H9 (cell line): ENCODE data around the gene STXBP6. TPM values are rescaled to one million over a fixed set of nuclear protein-coding genes. Genes with fewer than 3 reads are reported as not detected.

Experiments used
- DNase-seq: peaks from one replicate; pipeline ENCODE4 v3.0.0-alpha.2; 2017
- H2AFZ ChIP-seq: one replicate; pipeline ENCODE4 v1.6.1; 2013; ENCODE audit warnings: mild to moderate bottlenecking, low read length, control low read depth, moderate library complexity
- H2AK5ac ChIP-seq: 2 replicates; pipeline ENCODE4 v1.6.1; 2013; ENCODE audit warnings: low read length, control low read depth, mixed read lengths; ENCODE audit not compliant: insufficient read length
- H2BK120ac ChIP-seq: one replicate; pipeline ENCODE4 v1.6.1; 2013; ENCODE audit warnings: low read depth, mild to moderate bottlenecking, low read length, control low read depth, inconsistent platforms; ENCODE audit not compliant: poor library complexity, severe bottlenecking
- H2BK12ac ChIP-seq: 2 replicates; pipeline ENCODE4 v1.6.1; 2013; ENCODE audit warnings: low read length, control low read depth, mixed read lengths, low read depth; ENCODE audit not compliant: insufficient read length
- H2BK15ac ChIP-seq: 2 replicates; pipeline ENCODE4 v1.6.1; 2013; ENCODE audit warnings: low read depth, low read length, control low read depth
- H2BK20ac ChIP-seq: one replicate; pipeline ENCODE4 v1.6.1; 2013; ENCODE audit warnings: low read depth, mild to moderate bottlenecking, low read length, control low read depth, inconsistent platforms; ENCODE audit not compliant: poor library complexity, severe bottlenecking
- H2BK5ac ChIP-seq: 2 replicates; pipeline ENCODE4 v1.6.1; 2013; ENCODE audit warnings: low read length, control low read depth, mixed read lengths; ENCODE audit not compliant: insufficient read length
- H3K14ac ChIP-seq: 2 replicates; pipeline ENCODE4 v1.6.1; 2013; ENCODE audit warnings: low read length, control low read depth; ENCODE audit not compliant: insufficient read depth
- H3K18ac ChIP-seq: 2 replicates; pipeline ENCODE4 v1.6.1; 2013; ENCODE audit warnings: low read depth, mild to moderate bottlenecking, mixed read lengths, low read length, control low read depth; ENCODE audit not compliant: insufficient read length
- H3K23ac ChIP-seq: 2 replicates; pipeline ENCODE4 v1.6.1; 2013; ENCODE audit warnings: low read length, control low read depth, mixed read lengths, low read depth; ENCODE audit not compliant: insufficient read length
- H3K23me2 ChIP-seq: 2 replicates; pipeline ENCODE4 v1.6.1; 2013; ENCODE audit warnings: low read depth, mild to moderate bottlenecking, mixed read lengths, low read length, control low read depth; ENCODE audit not compliant: insufficient read length, poor library complexity, severe bottlenecking
- H3K27ac ChIP-seq: 2 replicates; pipeline ENCODE4 v1.5.1; 2013; ENCODE audit warnings: low read length, control low read depth, mixed read lengths, low read depth; ENCODE audit not compliant: insufficient read length
- H3K27me3 ChIP-seq: 2 replicates; pipeline ENCODE4 v1.6.1; 2013; ENCODE audit warnings: low read length, control low read depth, inconsistent platforms; ENCODE audit not compliant: insufficient read depth
- H3K4ac ChIP-seq: 2 replicates; pipeline ENCODE4 v1.6.1; 2013; ENCODE audit warnings: low read depth, mild to moderate bottlenecking, control low read depth, inconsistent platforms, low read length, moderate library complexity
- H3K4me1 ChIP-seq: 2 replicates; pipeline ENCODE4 v1.6.1; 2013; ENCODE audit warnings: low read length, control low read depth, inconsistent platforms; ENCODE audit not compliant: insufficient read depth
- H3K4me2 ChIP-seq: 2 replicates; pipeline ENCODE4 v1.6.1; 2013; ENCODE audit warnings: low read length, control low read depth, mixed read lengths; ENCODE audit not compliant: insufficient read length, insufficient read depth
- H3K56ac ChIP-seq: 2 replicates; pipeline ENCODE4 v1.6.1; 2013; ENCODE audit warnings: low read depth, mild to moderate bottlenecking, mixed read lengths, low read length, control low read depth; ENCODE audit not compliant: insufficient read length
- H3K79me1 ChIP-seq: 2 replicates; pipeline ENCODE4 v1.6.1; 2013; ENCODE audit warnings: low read depth, mild to moderate bottlenecking, moderate library complexity, low read length, control low read depth, inconsistent platforms; ENCODE audit not compliant: insufficient read depth, poor library complexity, severe bottlenecking
- H3K79me2 ChIP-seq: 2 replicates; pipeline ENCODE4 v1.6.1; 2013; ENCODE audit warnings: low read length, control low read depth, inconsistent platforms; ENCODE audit not compliant: insufficient read depth
- H3K9ac ChIP-seq: 2 replicates; pipeline ENCODE4 v1.6.1; 2013; ENCODE audit warnings: low read length, control low read depth, mixed read lengths; ENCODE audit not compliant: insufficient read length; ENCODE audit errors: extremely low read depth
- H3K9me3 ChIP-seq: one replicate; pipeline ENCODE4 v1.6.1; 2013; ENCODE audit warnings: low read depth, low read length, inconsistent platforms; ENCODE audit not compliant: control insufficient read depth
- H3T11ph ChIP-seq: one replicate; pipeline ENCODE4 v1.6.1; 2013; ENCODE audit warnings: mild to moderate bottlenecking, low read length, control low read depth, inconsistent platforms
- H4K20me1 ChIP-seq: one replicate; pipeline ENCODE4 v1.6.1; 2013; ENCODE audit not compliant: control insufficient read depth, insufficient read length, insufficient read depth
- H4K5ac ChIP-seq: 2 replicates; pipeline ENCODE4 v1.6.1; 2013; ENCODE audit warnings: low read depth, mild to moderate bottlenecking, mixed read lengths, low read length, control low read depth; ENCODE audit not compliant: insufficient read length
- H4K8ac ChIP-seq: replicated peaks from 2 replicates; pipeline ENCODE4 v1.6.1; 2013; ENCODE audit warnings: low read length, control low read depth, mixed read lengths, low read depth; ENCODE audit not compliant: insufficient read length
- H4K91ac ChIP-seq: 2 replicates; pipeline ENCODE4 v1.6.1; 2013; ENCODE audit warnings: low read depth, mild to moderate bottlenecking, moderate library complexity, mixed read lengths, low read length, control low read depth; ENCODE audit not compliant: insufficient read length
- H3K27ac Mint-ChIP-seq, 3 experiments: 2 replicates in 2 of 3; 3 replicates in 1 of 3; pipeline ENCODE4 v1.8.0; 2020 to 2021; ENCODE audit warnings: mixed read lengths in 3 of 3, mild to moderate bottlenecking in 1 of 3, moderate library complexity in 1 of 3
- H3K27me3 Mint-ChIP-seq: 2 replicates; pipeline ENCODE4 v1.8.0; 2021; ENCODE audit warnings: low read depth, mild to moderate bottlenecking, moderate library complexity, mixed read lengths
- H3K36me3 Mint-ChIP-seq, 3 experiments: 2 replicates in 2 of 3; 3 replicates in 1 of 3; pipeline ENCODE4 v1.8.0; 2020 to 2021; ENCODE audit warnings: low read depth in 3 of 3, mixed read lengths in 3 of 3; ENCODE audit not compliant: insufficient read depth in 1 of 3
- H3K4me1 Mint-ChIP-seq, 2 experiments: 2 replicates each; pipeline ENCODE4 v1.8.0; 2020; ENCODE audit warnings: mixed read lengths in 2 of 2
- H3K4me3 Mint-ChIP-seq, 2 experiments: 2 replicates in 1 of 2; 3 replicates in 1 of 2; pipeline ENCODE4 v1.8.0; 2020 to 2021; ENCODE audit warnings: mild to moderate bottlenecking in 2 of 2, mixed read lengths in 2 of 2, moderate library complexity in 1 of 2
- H3K9me3 Mint-ChIP-seq, 2 experiments: 2 replicates in 1 of 2; 3 replicates in 1 of 2; pipeline ENCODE4 v1.8.0; 2020; ENCODE audit warnings: mild to moderate bottlenecking in 2 of 2, mixed read lengths in 2 of 2, moderate library complexity in 1 of 2
- WGBS: extraction: QIAGEN DNeasy Blood & Tissue Kit; methylation state at CpG from one replicate; pipeline ENCODE4 v1.1.7; 2013; ENCODE audit warnings: missing lambda C conversion rate, low lambda C conversion rate, mixed read lengths; ENCODE audit not compliant: insufficient read length; ENCODE audit errors: extremely low coverage; 5-methylcytosine and 5-hydroxymethylcytosine counted together
- total RNA-seq: library from RNA; stranded (reverse); gene quantifications from 2 replicates; pipeline ENCODE4 v1.2.1, GENCODE V29; 2021
- TF ChIP-seq, protein P1 (sequence below): fragments of 200-600 bp; sonication (generic); conservative IDR thresholded peaks from 3 replicates; pipeline ENCODE4 v1.8.0; 2021; ENCODE audit warnings: antibody characterized with exemption, mild to moderate bottlenecking

Gene STXBP6
- total RNA-seq, 1 experiment from 2014 or later = 3.6 TPM

DNA sequence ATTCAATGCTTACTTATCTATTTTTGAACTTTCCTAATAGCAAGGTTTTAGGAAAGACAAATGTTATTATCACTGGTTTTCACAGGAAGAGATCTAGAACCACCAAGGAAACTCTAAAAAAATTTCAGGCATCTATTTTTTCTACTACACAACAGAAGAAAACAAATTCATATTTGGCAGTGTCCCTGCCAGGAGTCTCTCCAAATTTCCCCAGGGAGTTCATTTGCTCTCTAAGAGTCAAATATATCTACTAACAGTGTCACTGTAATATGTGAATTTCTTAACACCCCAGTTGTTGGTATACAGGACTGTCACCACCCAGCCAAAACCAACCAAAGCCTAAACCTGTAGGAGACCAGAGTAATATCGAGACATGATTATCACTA is 83.4 kb downstream of the STXBP6 start:
- no peak overlapping the region for H3K23ac ChIP-seq
- H3K9me3 ChIP-seq = no peaks in the 10 kb centered on the region
- no peak overlapping the region for H2BK20ac ChIP-seq
- H3K27ac ChIP-seq = no peak overlapping the region
- H2BK5ac ChIP-seq = no peak overlapping the region
- no peak overlapping the region for H2AFZ ChIP-seq
- no peak overlapping the region for H2BK120ac ChIP-seq
- H3K27me3 Mint-ChIP-seq = no peaks in the 10 kb centered on the region
- H3K18ac ChIP-seq = no peak overlapping the region
- H3K4me1 Mint-ChIP-seq = peaks cover 3 to 10% of the 10 kb centered on the region in 2 experiments
- H4K8ac ChIP-seq = no peak overlapping the region
- no peak overlapping the region; a peak in 1 of 7 replicates for H3K27ac Mint-ChIP-seq
- TF ChIP-seq, protein P1, sequence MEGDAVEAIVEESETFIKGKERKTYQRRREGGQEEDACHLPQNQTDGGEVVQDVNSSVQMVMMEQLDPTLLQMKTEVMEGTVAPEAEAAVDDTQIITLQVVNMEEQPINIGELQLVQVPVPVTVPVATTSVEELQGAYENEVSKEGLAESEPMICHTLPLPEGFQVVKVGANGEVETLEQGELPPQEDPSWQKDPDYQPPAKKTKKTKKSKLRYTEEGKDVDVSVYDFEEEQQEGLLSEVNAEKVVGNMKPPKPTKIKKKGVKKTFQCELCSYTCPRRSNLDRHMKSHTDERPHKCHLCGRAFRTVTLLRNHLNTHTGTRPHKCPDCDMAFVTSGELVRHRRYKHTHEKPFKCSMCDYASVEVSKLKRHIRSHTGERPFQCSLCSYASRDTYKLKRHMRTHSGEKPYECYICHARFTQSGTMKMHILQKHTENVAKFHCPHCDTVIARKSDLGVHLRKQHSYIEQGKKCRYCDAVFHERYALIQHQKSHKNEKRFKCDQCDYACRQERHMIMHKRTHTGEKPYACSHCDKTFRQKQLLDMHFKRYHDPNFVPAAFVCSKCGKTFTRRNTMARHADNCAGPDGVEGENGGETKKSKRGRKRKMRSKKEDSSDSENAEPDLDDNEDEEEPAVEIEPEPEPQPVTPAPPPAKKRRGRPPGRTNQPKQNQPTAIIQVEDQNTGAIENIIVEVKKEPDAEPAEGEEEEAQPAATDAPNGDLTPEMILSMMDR = no peak
- no peak overlapping the region for H3K4ac ChIP-seq
- no peaks in the 10 kb centered on the region for H3K4me1 ChIP-seq
- WGBS = no CpG with 5 or more reads among the region's 1 CpG
- no peaks in the 10 kb centered on the region for H3K79me1 ChIP-seq
- no peak overlapping the region for H3K56ac ChIP-seq
- no peak overlapping the region for H2AK5ac ChIP-seq
- H2BK12ac ChIP-seq = no peak overlapping the region
- no peak overlapping the region for H2BK15ac ChIP-seq
- DNase-seq = no peak
- no peak overlapping the region for H3K14ac ChIP-seq
- H3K9ac ChIP-seq = no peak overlapping the region
- no peaks in the 10 kb centered on the region for H3K9me3 Mint-ChIP-seq
- no peaks in the 10 kb centered on the region for H4K20me1 ChIP-seq
- H4K5ac ChIP-seq = no peak overlapping the region
- H3K36me3 Mint-ChIP-seq = no peaks in the 10 kb centered on the region
- no peak overlapping the region for H3T11ph ChIP-seq
- H4K91ac ChIP-seq = no peak overlapping the region
- H3K4me2 ChIP-seq = no peak overlapping the region
- H3K79me2 ChIP-seq = no peaks in the 10 kb centered on the region
- no peak overlapping the region for H3K4me3 Mint-ChIP-seq
- no peaks in the 10 kb centered on the region for H3K27me3 ChIP-seq
- no peaks in the 10 kb centered on the region for H3K23me2 ChIP-seq
